ENCODE data around the gene COG5.

GRCh38 chr7:107364787-107365186 is 198.9 kb downstream of the COG5 start:
- TF ChIP-seq, protein P1, sequence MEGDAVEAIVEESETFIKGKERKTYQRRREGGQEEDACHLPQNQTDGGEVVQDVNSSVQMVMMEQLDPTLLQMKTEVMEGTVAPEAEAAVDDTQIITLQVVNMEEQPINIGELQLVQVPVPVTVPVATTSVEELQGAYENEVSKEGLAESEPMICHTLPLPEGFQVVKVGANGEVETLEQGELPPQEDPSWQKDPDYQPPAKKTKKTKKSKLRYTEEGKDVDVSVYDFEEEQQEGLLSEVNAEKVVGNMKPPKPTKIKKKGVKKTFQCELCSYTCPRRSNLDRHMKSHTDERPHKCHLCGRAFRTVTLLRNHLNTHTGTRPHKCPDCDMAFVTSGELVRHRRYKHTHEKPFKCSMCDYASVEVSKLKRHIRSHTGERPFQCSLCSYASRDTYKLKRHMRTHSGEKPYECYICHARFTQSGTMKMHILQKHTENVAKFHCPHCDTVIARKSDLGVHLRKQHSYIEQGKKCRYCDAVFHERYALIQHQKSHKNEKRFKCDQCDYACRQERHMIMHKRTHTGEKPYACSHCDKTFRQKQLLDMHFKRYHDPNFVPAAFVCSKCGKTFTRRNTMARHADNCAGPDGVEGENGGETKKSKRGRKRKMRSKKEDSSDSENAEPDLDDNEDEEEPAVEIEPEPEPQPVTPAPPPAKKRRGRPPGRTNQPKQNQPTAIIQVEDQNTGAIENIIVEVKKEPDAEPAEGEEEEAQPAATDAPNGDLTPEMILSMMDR (IDR thresholded peaks at IDR 0.05), result no peak
- no peak for TF ChIP-seq POLR2A (IDR thresholded peaks at IDR 0.05)
